Measurements from ENCODE around the gene EMC7. TPM values are rescaled to one million over a fixed set of nuclear protein-coding genes. Genes with fewer than 3 reads are reported as not detected.

EMC7 gene
- total RNA-seq, 2 experiments from 2014 or later = 78.7 to 81.8 TPM

- H3K9me3 Mint-ChIP-seq = peaks cover 22% of the 10 kb centered on the region
- H3K4me1 Mint-ChIP-seq = peaks cover 5% of the 10 kb centered on the region
- DNase-seq = no peak
- H3K27ac Mint-ChIP-seq = no peak overlapping the region
- no peak overlapping the region for H3K4me3 Mint-ChIP-seq
- peaks cover 11% of the 10 kb centered on the region for H3K27me3 Mint-ChIP-seq
- POLR2A ChIA-PET = no interaction called here
- peaks cover 20% of the 10 kb centered on the region for H3K36me3 Mint-ChIP-seq (ENCODE audit: low read depth)
- CTCF ChIA-PET = no interaction called here
Measured at GRCh38 chr15:34046471-34047145, 55.1 kb downstream of the EMC7 start.

GRCh38 chr15:34043813-34044212, 57.8 kb downstream of the EMC7 start:
- peaks cover 2% of the 10 kb centered on the region for H3K36me3 Mint-ChIP-seq (ENCODE audit: low read depth)
- no peak overlapping the region for H3K27ac Mint-ChIP-seq
- peaks cover 1% of the 10 kb centered on the region for H3K27me3 Mint-ChIP-seq
- no peak overlapping the region for H3K4me3 Mint-ChIP-seq
- DNase-seq = no peak
- peaks cover 17% of the 10 kb centered on the region for H3K4me1 Mint-ChIP-seq
- no peaks in the 10 kb centered on the region for H3K9me3 Mint-ChIP-seq
- CTCF ChIA-PET = interaction anchor here (1.2 kb wide), 1 partner anchor 538 kb away, joined by 3 read pairs; no protein-coding TSS in a partner anchor
- POLR2A ChIA-PET = interaction anchor here (1.1 kb wide), 1 partner anchor 166 kb away, joined by 3 read pairs; the partner anchor contains the start of gene KATNBL1

DNA sequence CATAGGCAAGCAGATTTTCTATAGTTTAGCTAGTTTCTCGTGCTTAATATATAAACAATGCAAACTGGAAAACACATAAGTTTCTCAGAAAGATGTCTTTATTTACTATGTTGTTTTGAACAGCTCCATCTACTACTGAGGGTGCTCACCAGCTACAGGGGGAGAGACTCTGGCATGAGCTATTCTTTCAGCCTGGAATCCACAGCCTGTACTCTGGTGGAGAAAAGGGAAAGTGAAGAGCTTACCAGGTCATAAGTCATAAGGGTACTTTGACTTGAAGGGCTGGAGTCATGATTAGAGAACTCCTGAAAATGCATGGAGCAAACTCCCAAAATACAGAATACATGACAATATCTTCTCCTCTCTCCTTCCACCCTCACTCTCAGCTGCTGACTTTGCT, 58.3 kb downstream of the EMC7 start:
- Mint-ChIP-seq H3K36me3 (ENCODE audit: low read depth) (no peaks in the 10 kb centered on the region), H3K9me3 (no peaks in the 10 kb centered on the region), H3K27ac (no peak overlapping the region), H3K4me1 (peaks cover 17% of the 10 kb centered on the region), H3K4me3 (no peak overlapping the region), H3K27me3 (no peaks in the 10 kb centered on the region)
- no peak for DNase-seq
- ChIA-PET CTCF (interaction anchor here (1.2 kb wide), 1 partner anchor 539 kb away, joined by 3 read pairs; no protein-coding TSS in a partner anchor), POLR2A (interaction anchor here (1.1 kb wide), 1 partner anchor 167 kb away, joined by 3 read pairs; the partner anchor contains the start of gene KATNBL1)

- H3K4me1 Mint-ChIP-seq = peaks cover 29% of the 10 kb centered on the region
Measured at GRCh38 chr15:34039790-34040113, 61.9 kb downstream of the EMC7 start.

DNA sequence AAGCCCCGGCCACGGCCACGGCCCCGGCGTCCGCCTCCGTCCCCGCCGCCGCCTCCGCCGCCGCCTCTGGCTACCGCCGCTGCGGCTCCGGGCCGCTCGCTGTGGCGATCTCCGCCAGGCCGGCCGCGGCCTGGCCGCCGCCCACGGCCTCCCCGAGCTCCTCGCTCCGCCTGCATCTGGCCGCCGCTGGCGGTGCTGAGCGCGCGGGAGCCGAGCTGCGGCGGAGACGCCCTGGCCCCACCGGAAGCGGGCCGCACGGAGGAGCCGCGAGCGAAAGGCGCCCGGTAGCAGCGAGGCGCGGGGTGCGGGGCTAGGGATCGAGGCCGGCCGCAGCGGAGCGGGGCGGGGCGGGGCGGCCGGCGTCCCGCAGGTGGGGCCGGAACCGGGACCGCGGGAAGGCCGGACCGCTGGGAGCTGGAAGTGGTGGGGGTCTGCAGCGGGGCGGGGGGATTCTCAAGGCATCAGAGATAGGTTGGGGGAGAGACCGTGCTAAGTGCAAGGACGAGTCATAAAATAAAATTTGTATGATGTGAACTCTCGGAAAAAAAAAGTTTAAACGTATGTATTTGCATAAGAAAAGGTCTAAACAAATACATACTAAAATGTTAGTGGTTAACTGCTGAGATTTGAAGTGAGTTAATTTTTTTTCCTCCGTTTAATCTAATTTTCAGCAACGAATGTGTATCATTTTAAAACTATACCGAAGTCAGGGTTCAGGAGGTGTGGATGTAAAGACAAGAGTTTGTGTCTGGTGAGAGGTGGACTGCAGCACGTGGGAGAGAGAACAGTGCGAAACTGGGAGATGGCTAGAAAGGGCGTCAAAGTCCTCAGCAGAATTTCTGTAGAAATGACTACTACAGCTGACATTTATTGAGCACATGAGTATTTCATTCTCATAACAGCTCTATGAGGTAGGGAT, 62.5 kb downstream of the EMC7 start, which contains the start of gene AVEN:
TSS of gene AVEN (minus strand) at position 334 of the 919 bp plus-strand sequence. CDS start at position 176, 158 bp downstream.
- Mint-ChIP-seq H3K27me3 (no peaks in the 10 kb centered on the region), H3K4me1 (peaks cover 29% of the 10 kb centered on the region), H3K27ac (peak within 1 kb of the TSS; percentile 87), H3K9me3 (no peaks in the 10 kb centered on the region), H3K4me3 (peak within 1 kb of the TSS; percentile 86), H3K36me3 (ENCODE audit: low read depth) (no peaks in the 10 kb centered on the region)
- ChIA-PET CTCF (interaction anchor here (1.3 to 2.0 kb wide), 2 partner anchors 22 to 171 kb away, joined by 4 to 5 read pairs; partner anchors contain the start of gene KATNBL1), POLR2A (interaction anchor here (0.6 to 2.3 kb wide), 14 partner anchors 9 to 954 kb away, joined by 3 to 20 read pairs (median 4); partner anchors contain the start of genes EMC7, GOLGA8B, KATNBL1 and LPCAT4)
- DNase-seq = peak; percentile 68

More at GRCh38 chr15:34039790-34040113, 61.9 kb downstream of the EMC7 start:
- H3K36me3 Mint-ChIP-seq (ENCODE audit: low read depth) = no peaks in the 10 kb centered on the region
- H3K27ac Mint-ChIP-seq = peak overlapping the region; percentile 87
- H3K4me3 Mint-ChIP-seq = peak overlapping the region; percentile 77
- H3K27me3 Mint-ChIP-seq = no peaks in the 10 kb centered on the region
- no peak for DNase-seq
- no peaks in the 10 kb centered on the region for H3K9me3 Mint-ChIP-seq
- CTCF ChIA-PET = interaction anchor here (1.3 to 2.0 kb wide), 2 partner anchors 21 to 170 kb away, joined by 4 to 5 read pairs; partner anchors contain the start of gene KATNBL1
- POLR2A ChIA-PET = interaction anchor here (0.6 to 2.3 kb wide), 8 partner anchors 9 to 544 kb away, joined by 3 to 20 read pairs (median 6); partner anchors contain the start of genes EMC7, GOLGA8B, KATNBL1 and NOP10

GRCh38 chr15:34038023-34038870, 63.4 kb downstream of the EMC7 start:
- ChIA-PET POLR2A (interaction anchor here (1.0 to 2.3 kb wide), 10 partner anchors 10 to 545 kb away, joined by 3 to 20 read pairs (median 6); partner anchors contain the start of genes EMC7, GOLGA8B, KATNBL1 and LPCAT4), CTCF (interaction anchor here (1.1 kb wide), 1 partner anchor 172 kb away, joined by 3 read pairs; the partner anchor contains the start of gene KATNBL1)
- Mint-ChIP-seq H3K4me3 (peak overlapping the region; percentile 86), H3K36me3 (ENCODE audit: low read depth) (no peaks in the 10 kb centered on the region), H3K4me1 (peaks cover 24% of the 10 kb centered on the region), H3K9me3 (no peaks in the 10 kb centered on the region), H3K27me3 (no peaks in the 10 kb centered on the region), H3K27ac (peak overlapping the region; percentile 73)
- DNase-seq = peak; percentile 74

Other genes starting within 250 kb of the EMC7 start
- gene CHRM5, start 133.4 kb downstream of the EMC7 start, total RNA-seq = not detected
- gene AVEN, start 62.7 kb downstream of the EMC7 start, total RNA-seq = 1 to 10 TPM; 8.9 to 9.7 TPM
- gene PGBD4, start 221 bp upstream of the EMC7 start, total RNA-seq = 1 to 10 TPM; 3.1 to 3.3 TPM
- 10 to 100 TPM; 40.5 to 42.1 TPM for gene KATNBL1, start 108.2 kb upstream of the EMC7 start, total RNA-seq
- 10 to 100 TPM; 86.2 to 86.9 TPM for gene EMC4, start 123.2 kb upstream of the EMC7 start, total RNA-seq
- gene SLC12A6, start 235.9 kb upstream of the EMC7 start, total RNA-seq = 10 to 100 TPM; 30.6 to 31.7 TPM
- gene NOP10, start 241.3 kb upstream of the EMC7 start, total RNA-seq = 100 to 1,000 TPM; 170 to 183 TPM
- gene NUTM1, start 241.5 kb upstream of the EMC7 start, total RNA-seq = not detected

Data from activated CD4-positive, alpha-beta memory T cell treated with anti-CD3 and anti-CD28 coated beads, Interleukin-2, amount 10 ng/mL, durations not matched to agents 7 days and 5 days (primary cell).